Activated B cell treated with CpG ODN at 0.5 μM for 24 hours (primary cell): ENCODE data around the gene IL12RB1. TPM values are rescaled to one million over a fixed set of nuclear protein-coding genes. Genes with fewer than 3 reads are reported as not detected.

ENCODE experiments used
- ATAC-seq: fragments of 200-7000 bp; cut with Tn5 transposase; one replicate; pipeline ENCODE4 v1.10.0; 2021; ENCODE audit warnings: low read depth, mild to moderate bottlenecking, moderate library complexity
- CTCF ChIA-PET: fragments of 350-600 bp; sonication (Branson Sonifier 250); formaldehyde crosslinking; loops from one replicate; lab custom pipeline; 2021; ENCODE audit warnings: antibody characterized with exemption; lab: Charles Lee
- POLR2A ChIA-PET: fragments of 350-600 bp; sonication (Branson Sonifier 250); formaldehyde crosslinking; loops from one replicate; lab custom pipeline; 2021; ENCODE audit warnings: antibody characterized with exemption; lab: Charles Lee
- DNase-seq: peaks from one replicate; pipeline ENCODE4 v3.0.0; 2022
- H3K27ac Mint-ChIP-seq: one replicate; pipeline ENCODE4 v1.8.0; 2020; ENCODE audit warnings: mixed read lengths
- H3K27me3 Mint-ChIP-seq: one replicate; pipeline ENCODE4 v1.8.0; 2021; ENCODE audit warnings: mixed read lengths
- H3K36me3 Mint-ChIP-seq: one replicate; pipeline ENCODE4 v1.8.0; 2021; ENCODE audit warnings: low read depth, mixed read lengths
- H3K4me1 Mint-ChIP-seq: one replicate; pipeline ENCODE4 v1.8.0; 2021; ENCODE audit warnings: mixed read lengths
- H3K4me3 Mint-ChIP-seq: one replicate; pipeline ENCODE4 v1.8.0; 2020; ENCODE audit warnings: mild to moderate bottlenecking, mixed read lengths
- H3K9me3 Mint-ChIP-seq: one replicate; pipeline ENCODE4 v1.8.0; 2020; ENCODE audit warnings: mixed read lengths
- intact Hi-C: fragments of 100-400 bp; cut with micrococcal nuclease; formaldehyde crosslinking; loops from one replicate; pipeline ENCODE4 v1.15.1; 2024
- total RNA-seq: library from RNA; stranded (reverse); gene quantifications from 2 replicates; pipeline ENCODE4 v1.2.3, GENCODE V29; 2022
- TF ChIP-seq, protein P1 (sequence below): fragments of 200-600 bp; IDR thresholded peaks from one replicate; pipeline ENCODE4 v1.8.0; 2022; ENCODE audit warnings: antibody characterized with exemption, mild to moderate bottlenecking

The IL12RB1 gene
- total RNA-seq, 1 donor from 2014 or later = 20.9 TPM

DNA sequence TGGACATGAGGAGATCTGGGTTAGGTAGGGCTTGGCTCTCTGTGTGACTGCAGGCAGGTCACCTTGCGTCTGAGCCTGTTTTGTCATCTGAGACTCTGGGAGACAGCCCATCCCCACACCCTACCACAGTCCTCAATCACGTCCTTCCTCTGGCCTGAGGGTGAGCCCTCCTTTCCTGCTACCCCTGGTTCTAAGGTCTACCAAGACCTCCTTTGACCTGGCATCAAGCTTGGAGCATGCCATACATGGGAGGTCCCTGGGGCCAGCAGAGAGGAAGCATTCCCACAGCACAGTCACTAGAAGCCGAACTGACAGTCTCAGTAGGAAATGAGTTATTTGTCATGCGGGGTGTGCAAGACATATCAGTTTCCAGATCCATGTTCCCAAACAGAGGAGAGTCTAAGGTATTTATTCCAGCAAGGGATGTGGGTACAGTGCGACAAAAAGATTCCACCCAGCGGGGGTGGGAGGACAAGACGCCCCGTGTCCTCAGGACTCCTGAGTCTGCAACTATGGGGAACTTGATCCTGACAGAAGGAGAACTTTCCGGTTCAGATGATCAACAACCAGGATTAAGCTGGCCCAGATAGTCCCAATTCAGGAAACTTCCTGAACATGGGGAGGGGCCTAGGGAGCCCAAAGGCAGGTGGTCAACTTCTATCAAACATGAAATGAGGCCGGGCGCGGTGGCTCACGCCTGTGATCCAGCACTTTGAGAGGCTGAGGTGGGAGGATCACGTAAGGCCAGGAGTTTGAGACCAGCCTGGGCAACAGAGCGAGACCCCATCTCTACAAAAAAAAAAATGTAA, 69.3 kb downstream of the IL12RB1 start:
- Mint-ChIP-seq H3K27me3 (no peaks in the 10 kb centered on the region), H3K9me3 (peaks cover 3% of the 10 kb centered on the region), H3K4me1 (peaks cover 83% of the 10 kb centered on the region), H3K36me3 (peaks cover 33% of the 10 kb centered on the region), H3K27ac (peak overlapping the region; percentile 84), H3K4me3 (no peak overlapping the region)
- TF ChIP-seq, protein P1, sequence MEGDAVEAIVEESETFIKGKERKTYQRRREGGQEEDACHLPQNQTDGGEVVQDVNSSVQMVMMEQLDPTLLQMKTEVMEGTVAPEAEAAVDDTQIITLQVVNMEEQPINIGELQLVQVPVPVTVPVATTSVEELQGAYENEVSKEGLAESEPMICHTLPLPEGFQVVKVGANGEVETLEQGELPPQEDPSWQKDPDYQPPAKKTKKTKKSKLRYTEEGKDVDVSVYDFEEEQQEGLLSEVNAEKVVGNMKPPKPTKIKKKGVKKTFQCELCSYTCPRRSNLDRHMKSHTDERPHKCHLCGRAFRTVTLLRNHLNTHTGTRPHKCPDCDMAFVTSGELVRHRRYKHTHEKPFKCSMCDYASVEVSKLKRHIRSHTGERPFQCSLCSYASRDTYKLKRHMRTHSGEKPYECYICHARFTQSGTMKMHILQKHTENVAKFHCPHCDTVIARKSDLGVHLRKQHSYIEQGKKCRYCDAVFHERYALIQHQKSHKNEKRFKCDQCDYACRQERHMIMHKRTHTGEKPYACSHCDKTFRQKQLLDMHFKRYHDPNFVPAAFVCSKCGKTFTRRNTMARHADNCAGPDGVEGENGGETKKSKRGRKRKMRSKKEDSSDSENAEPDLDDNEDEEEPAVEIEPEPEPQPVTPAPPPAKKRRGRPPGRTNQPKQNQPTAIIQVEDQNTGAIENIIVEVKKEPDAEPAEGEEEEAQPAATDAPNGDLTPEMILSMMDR = no peak
- no peak for DNase-seq
- intact Hi-C loops = no loop called here
- ATAC-seq = no peak
- ChIA-PET CTCF (interaction anchor here (0.6 to 2.1 kb wide), 3 partner anchors 10 to 40 kb away, joined by 3 to 6 read pairs (median 4); partner anchors contain the start of gene ARRDC2), POLR2A (interaction anchor here (0.9 to 23.7 kb wide), 4 partner anchors 6 to 39 kb away, joined by 3 to 779 read pairs (median 178); partner anchors contain the start of gene ARRDC2)

DNA sequence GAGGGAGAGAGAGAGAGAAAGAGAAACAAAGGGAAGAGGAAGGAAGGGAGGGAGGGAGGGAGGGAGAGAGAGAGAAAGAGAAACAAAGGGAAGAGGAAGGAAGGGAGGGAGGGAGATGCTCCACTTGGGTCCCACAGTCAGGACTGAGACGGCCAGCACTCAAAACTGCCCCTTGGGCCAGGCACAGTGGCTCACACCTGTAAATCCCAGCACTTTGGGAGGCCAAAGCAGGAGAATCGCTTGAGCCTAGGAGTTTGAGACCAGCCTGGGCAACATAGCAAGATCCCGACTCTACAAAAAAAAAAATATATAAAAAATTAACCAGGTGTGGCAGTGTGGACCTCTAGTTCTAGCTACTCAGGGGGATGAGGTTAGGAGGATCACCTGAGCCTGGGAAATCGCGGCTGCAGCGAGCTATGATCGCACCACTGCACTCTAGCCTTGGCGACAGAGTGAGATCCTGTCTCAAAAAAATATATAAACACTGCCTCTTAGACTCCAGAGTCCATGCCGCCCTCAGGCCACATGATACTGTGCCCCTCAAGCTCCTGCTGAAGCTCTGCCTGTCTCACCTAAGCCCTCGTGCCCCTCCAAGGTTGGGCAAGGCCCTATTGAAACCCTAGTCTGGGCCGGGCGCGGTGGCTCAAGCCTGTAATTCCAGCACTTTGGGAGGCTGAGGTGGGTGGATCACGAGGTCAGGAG, 70.4 kb downstream of the IL12RB1 start:
- DNase-seq (no peak), ATAC-seq (no peak)
- TF ChIP-seq, protein P1 = no peak

GRCh38 chr19:18014197-18014596, 72.5 kb downstream of the IL12RB1 start:
- DNase-seq (no peak), ATAC-seq (peak; percentile 28)
- POLR2A ChIA-PET = interaction anchor here (0.9 to 23.7 kb wide), 11 partner anchors 9 to 315 kb away, joined by 3 to 779 read pairs (median 5); no protein-coding TSS in a partner anchor
- Mint-ChIP-seq H3K27me3 (no peaks in the 10 kb centered on the region), H3K27ac (peak overlapping the region; percentile 75), H3K4me1 (peaks cover 62% of the 10 kb centered on the region), H3K9me3 (no peaks in the 10 kb centered on the region), H3K4me3 (peak overlapping the region; percentile 28), H3K36me3 (peaks cover 62% of the 10 kb centered on the region)
- TF ChIP-seq, protein P1 = no peak
- CTCF ChIA-PET = no interaction called here
- intact Hi-C loops = no loop called here

More for the DNA sequence above, 70.4 kb downstream of the IL12RB1 start:
- Mint-ChIP-seq H3K27ac (peak overlapping the region; percentile 84), H3K9me3 (no peaks in the 10 kb centered on the region), H3K27me3 (no peaks in the 10 kb centered on the region), H3K4me1 (peaks cover 74% of the 10 kb centered on the region), H3K4me3 (no peak overlapping the region), H3K36me3 (peaks cover 41% of the 10 kb centered on the region)
- POLR2A ChIA-PET = interaction anchor here (0.6 to 23.7 kb wide), 8 partner anchors 5 to 43 kb away, joined by 3 to 779 read pairs (median 16); partner anchors contain the start of gene ARRDC2
- CTCF ChIA-PET = interaction anchor here (1.0 to 1.5 kb wide), 4 partner anchors 8 to 43 kb away, joined by 3 read pairs; partner anchors contain the start of gene ARRDC2
- intact Hi-C loops = no loop called here

DNA sequence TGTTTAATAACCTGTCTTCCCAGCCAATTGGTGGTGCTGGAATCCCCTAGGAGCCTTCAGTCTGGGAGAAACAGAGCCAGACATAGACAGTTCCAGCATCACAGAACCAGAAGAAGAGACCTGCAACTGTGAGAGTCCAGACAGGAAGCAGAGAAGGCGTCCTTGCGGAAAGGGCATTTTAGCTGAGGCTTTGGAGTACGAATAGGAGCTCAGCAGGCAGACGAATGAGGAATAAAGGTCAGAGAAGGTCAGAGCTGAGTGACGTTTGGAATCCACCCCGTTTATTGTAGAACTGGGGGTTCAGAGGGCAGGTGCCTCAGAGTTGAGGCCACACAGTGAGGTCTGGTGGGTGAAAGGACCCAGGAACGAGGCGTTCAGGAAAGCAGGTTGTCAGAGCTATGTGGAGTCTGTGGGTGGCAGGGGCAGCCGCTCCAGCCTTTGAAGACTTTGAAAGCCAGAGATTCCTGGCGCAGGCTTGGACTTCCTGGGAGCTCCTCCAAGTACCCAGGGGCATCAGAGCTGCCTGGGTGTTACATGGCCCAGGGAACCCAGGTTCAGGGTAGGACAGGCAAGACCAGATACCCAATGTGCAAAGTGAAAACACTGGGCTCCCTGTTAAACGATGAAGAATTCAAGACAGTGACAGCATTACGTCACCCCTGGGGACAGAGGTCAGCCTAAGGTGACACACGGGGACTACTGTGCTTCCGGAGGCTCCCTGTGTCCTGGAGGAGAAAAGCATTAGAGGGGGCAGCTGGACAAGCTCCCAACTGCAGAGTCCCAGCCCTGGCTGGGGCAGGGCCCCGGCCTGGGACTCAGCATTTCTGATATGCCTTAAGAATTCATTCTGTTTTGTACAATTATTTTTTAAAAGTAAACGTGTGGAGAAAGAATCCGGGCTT, 73.3 kb downstream of the IL12RB1 start:
- intact Hi-C loops = no loop called here
- TF ChIP-seq, protein P1 = no peak
- ChIA-PET CTCF (no interaction called here), POLR2A (interaction anchor here (0.8 to 23.7 kb wide), 11 partner anchors 10 to 315 kb away, joined by 3 to 779 read pairs (median 5); no protein-coding TSS in a partner anchor)
- Mint-ChIP-seq H3K4me3 (peak overlapping the region; percentile 55), H3K27me3 (no peaks in the 10 kb centered on the region), H3K27ac (peak overlapping the region; percentile 72), H3K4me1 (peaks cover 65% of the 10 kb centered on the region), H3K36me3 (peaks cover 69% of the 10 kb centered on the region), H3K9me3 (no peaks in the 10 kb centered on the region)
- DNase-seq (no peak), ATAC-seq (no peak)
